ENCODE measurements around the gene SNX14. TPM values are rescaled to one million over a fixed set of nuclear protein-coding genes. Genes with fewer than 3 reads are reported as not detected.
"Not testable (repeated sequence)": the region's sequence is repeated elsewhere in the genome, so short reads cannot be mapped to it uniquely, and the experiment has no call there.

SNX14 gene
- total and polyA plus RNA-seq, 4 donors = 118 to 235 (median 125) TPM

DNA sequence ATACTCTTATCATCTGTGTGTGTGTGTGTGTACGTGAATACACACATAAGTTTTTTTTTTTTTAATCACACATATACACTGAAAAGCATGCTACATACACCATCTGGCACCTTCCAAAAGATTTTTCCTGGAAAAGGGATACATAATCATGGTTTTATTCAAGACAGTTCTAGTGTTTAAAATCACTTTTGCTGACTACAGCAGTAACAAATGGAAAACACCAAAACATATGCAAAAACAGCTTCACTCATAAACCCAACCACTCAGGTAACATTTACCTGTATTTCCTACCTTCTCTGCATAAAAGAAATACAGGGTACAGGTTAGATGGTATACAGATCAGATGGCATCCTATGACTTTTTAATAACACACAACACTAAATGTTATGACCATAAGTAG, 2.5 kb downstream of the SNX14 start:
- Histone ChIP-seq H3K36me3 (ENCODE audit: control insufficient read depth, insufficient read depth, low read length) (peaks cover 3% of the 10 kb centered on the region), H3K4me3 (ENCODE audit: low read depth, low read length) (no peak overlapping the region), H3K27me3 (ENCODE audit: control insufficient read depth, insufficient read depth, low read length) (no peaks in the 10 kb centered on the region), H3K9me3 (ENCODE audit: control insufficient read depth, insufficient read depth, low read length) (peaks cover 2% of the 10 kb centered on the region), H3K4me1 (ENCODE audit: control insufficient read depth, insufficient read depth, low read length) (peaks cover 7% of the 10 kb centered on the region), H3K27ac (ENCODE audit: low read depth, low read length) (no peak overlapping the region)
- no CpG with 5 or more reads among the region's 1 CpG for WGBS (ENCODE audit: insufficient coverage)
- DNase-seq (ENCODE audit: low read depth in 4 of 6, low spot score in 6 of 6) = no peak

DNA sequence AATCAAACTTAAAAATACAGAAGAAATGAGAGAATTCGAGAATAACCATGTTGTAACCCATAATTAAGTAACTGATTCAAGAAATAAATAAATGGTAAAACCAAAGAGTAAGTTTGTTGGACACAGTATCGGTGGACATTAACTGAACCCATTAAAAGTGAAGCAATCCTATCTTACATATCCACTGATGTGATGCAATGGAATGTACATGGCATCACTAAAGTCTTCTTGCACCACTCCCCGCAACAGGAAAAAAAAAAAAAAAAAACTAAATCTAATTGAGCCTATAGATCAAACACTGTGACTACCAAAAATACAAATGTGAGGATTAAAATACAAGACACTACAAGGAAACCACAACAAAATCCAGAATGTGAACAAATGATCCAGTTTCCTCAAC, 7.9 kb downstream of the SNX14 start:
- Histone ChIP-seq H3K27ac (ENCODE audit: low read depth, low read length) (no peak overlapping the region), H3K27me3 (ENCODE audit: control insufficient read depth, insufficient read depth, low read length) (no peaks in the 10 kb centered on the region), H3K9me3 (ENCODE audit: control insufficient read depth, insufficient read depth, low read length) (peaks cover 2% of the 10 kb centered on the region), H3K4me1 (ENCODE audit: control insufficient read depth, insufficient read depth, low read length) (no peaks in the 10 kb centered on the region), H3K4me3 (ENCODE audit: low read depth, low read length) (no peak overlapping the region), H3K36me3 (ENCODE audit: control insufficient read depth, insufficient read depth, low read length) (peaks cover 3% of the 10 kb centered on the region)
- no CpG with 5 or more reads among the region's 3 CpGs for WGBS (ENCODE audit: insufficient coverage)
- no peak for DNase-seq (ENCODE audit: low read depth in 4 of 6, low spot score in 6 of 6)

DNA sequence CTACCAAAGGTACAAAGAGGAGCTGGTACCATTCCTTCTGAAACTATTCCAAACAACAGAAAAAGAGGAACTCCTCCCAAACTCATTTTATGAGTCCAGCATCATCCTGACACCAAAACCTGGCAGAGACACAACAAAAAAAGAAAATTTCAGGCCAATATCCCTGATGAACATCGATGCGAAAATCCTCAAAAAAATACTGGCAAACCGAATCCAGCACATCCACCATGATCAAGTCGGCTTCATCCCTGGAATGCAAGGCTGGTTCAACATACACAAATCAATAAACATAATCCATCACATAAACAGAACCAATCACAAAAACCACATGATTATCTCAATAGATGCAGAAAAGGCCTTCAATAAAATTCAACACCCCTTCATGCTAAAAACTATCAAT, 10.8 kb downstream of the SNX14 start:
- not testable (repeated sequence) for H3K27me3 ChIP-seq (ENCODE audit: control insufficient read depth, insufficient read depth, low read length); H3K9me3 ChIP-seq (ENCODE audit: control insufficient read depth, insufficient read depth, low read length); DNase-seq (ENCODE audit: low read depth in 4 of 6, low spot score in 6 of 6); H3K36me3 ChIP-seq (ENCODE audit: control insufficient read depth, insufficient read depth, low read length); H3K4me1 ChIP-seq (ENCODE audit: control insufficient read depth, insufficient read depth, low read length); H3K27ac ChIP-seq (ENCODE audit: low read depth, low read length); H3K4me3 ChIP-seq (ENCODE audit: low read depth, low read length)
- WGBS (ENCODE audit: insufficient coverage) = 98% methylated on average over 4 of the region's 4 CpGs

DNA sequence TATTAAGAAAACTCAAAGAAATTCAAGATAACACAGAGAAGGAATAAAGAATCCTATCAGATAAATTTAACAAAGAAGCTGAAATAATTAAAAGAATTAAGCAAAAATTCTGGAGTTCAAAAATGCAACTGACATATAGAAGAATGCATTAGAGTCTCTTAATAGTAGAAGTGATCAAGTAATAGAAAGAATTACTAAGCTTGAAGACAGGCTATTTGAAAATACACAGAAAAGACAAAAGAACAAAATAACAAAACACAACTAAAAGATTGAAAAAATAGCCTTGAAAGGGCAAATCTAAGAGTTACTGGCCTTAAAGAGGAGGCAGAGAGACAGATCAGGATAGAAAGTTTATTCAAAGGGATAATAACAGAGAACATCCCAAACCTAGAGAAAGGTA, 12.1 kb downstream of the SNX14 start:
- no peak for DNase-seq (ENCODE audit: low read depth in 4 of 6, low spot score in 6 of 6)
- H3K27me3 ChIP-seq (ENCODE audit: control insufficient read depth, insufficient read depth, low read length) = no peaks in the 10 kb centered on the region
- H3K36me3 ChIP-seq (ENCODE audit: control insufficient read depth, insufficient read depth, low read length) = peaks cover 2% of the 10 kb centered on the region
- H3K4me3 ChIP-seq (ENCODE audit: low read depth, low read length) = no peak overlapping the region
- H3K9me3 ChIP-seq (ENCODE audit: control insufficient read depth, insufficient read depth, low read length) = no peaks in the 10 kb centered on the region
- H3K27ac ChIP-seq (ENCODE audit: low read depth, low read length) = no peak overlapping the region
- peaks cover 2% of the 10 kb centered on the region for H3K4me1 ChIP-seq (ENCODE audit: control insufficient read depth, insufficient read depth, low read length)

DNA sequence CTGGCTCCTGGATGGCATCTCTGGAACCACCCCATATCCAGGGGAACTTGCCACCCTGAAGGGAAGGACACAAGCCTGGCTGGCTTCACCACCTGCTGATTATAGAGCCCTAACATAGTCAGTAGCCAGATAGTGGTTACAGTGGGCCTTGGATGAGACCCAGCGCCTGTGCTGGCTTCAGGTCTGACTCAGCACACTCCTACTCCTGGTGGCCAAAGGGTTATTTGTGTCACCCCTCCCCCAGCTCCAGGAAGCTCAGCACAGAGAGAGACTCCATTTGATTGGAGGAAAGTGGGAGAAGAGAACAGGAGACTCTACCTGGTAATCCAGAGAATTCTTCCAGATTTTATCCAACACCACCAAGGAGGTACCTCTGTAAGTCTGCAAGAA, 12.8 kb downstream of the SNX14 start:
- Histone ChIP-seq H3K4me1 (ENCODE audit: control insufficient read depth, insufficient read depth, low read length) (peaks cover 2% of the 10 kb centered on the region), H3K27ac (ENCODE audit: low read depth, low read length) (no peak overlapping the region), H3K27me3 (ENCODE audit: control insufficient read depth, insufficient read depth, low read length) (no peaks in the 10 kb centered on the region), H3K36me3 (ENCODE audit: control insufficient read depth, insufficient read depth, low read length) (peaks cover 2% of the 10 kb centered on the region), H3K4me3 (ENCODE audit: low read depth, low read length) (no peak overlapping the region), H3K9me3 (ENCODE audit: control insufficient read depth, insufficient read depth, low read length) (no peaks in the 10 kb centered on the region)
- DNase-seq (ENCODE audit: low read depth in 4 of 6, low spot score in 6 of 6) = no peak
- WGBS (ENCODE audit: insufficient coverage) = 100% methylated on average over 1 of the region's 1 CpG

DNA sequence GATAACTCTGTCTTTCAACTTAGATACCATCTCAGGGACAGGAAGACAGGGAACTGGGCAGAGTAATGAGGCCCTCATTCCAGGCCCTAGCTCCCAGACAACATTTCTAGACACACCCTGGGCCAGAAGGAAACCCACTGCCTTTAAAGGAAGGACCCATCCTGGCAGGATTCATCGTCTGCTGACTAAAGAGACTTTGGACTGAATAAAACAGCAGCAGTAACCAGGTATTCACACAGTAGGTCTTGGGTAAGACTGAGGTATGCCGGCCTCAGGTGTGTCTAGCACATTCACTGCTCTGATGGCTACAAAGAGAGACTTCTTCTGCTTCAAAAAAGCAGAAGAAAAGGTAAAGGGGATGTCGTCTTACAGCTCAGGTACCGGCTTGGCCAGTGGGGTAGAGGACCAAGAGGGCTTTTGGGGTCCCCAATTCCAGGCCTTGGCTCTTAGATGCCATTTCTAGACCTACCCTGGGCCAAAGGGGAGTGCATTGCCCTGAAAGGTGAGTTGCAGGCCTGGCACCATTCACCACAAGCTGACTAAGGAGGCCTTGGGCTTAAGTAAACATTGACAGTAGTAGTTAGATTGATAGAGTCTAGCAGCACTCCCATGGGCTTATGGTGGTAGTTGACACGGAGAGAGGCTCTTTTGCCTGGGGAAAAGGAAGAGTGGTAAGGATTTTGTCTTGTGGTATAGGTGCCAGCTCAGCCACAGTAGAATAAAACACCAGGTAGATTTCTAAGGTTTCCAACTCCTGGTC, 13.4 kb downstream of the SNX14 start:
- no peak for DNase-seq (ENCODE audit: low read depth in 4 of 6, low spot score in 6 of 6)
- Histone ChIP-seq H3K27me3 (ENCODE audit: control insufficient read depth, insufficient read depth, low read length) (no peaks in the 10 kb centered on the region), H3K4me1 (ENCODE audit: control insufficient read depth, insufficient read depth, low read length) (peaks cover 2% of the 10 kb centered on the region), H3K4me3 (ENCODE audit: low read depth, low read length) (no peak overlapping the region), H3K36me3 (ENCODE audit: control insufficient read depth, insufficient read depth, low read length) (peaks cover 2% of the 10 kb centered on the region), H3K9me3 (ENCODE audit: control insufficient read depth, insufficient read depth, low read length) (no peaks in the 10 kb centered on the region), H3K27ac (ENCODE audit: low read depth, low read length) (no peak overlapping the region)
- 93% methylated on average over 5 of the region's 5 CpGs for WGBS (ENCODE audit: insufficient coverage)

DNA sequence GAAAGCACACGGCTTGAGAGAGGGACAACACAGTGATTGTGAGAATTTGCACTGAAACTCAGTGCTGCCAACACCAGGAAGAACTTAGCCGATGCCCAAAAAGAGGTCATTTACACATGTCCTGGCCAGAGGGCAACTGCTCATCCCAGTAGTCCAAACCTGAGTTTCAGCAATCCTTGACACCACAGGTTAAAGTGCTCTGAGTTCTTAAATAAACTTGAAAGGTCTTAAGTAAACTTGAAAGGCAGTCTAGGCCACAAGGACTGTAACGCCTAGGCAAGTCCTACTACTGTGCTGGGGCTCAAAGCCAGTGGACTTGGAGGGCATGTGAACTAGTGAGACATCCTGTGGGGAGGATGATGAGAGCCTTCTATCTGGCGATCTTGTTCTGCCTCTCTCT, 14.1 kb downstream of the SNX14 start:
- Histone ChIP-seq H3K27ac (ENCODE audit: low read depth, low read length) (no peak overlapping the region), H3K4me1 (ENCODE audit: control insufficient read depth, insufficient read depth, low read length) (peaks cover 2% of the 10 kb centered on the region), H3K27me3 (ENCODE audit: control insufficient read depth, insufficient read depth, low read length) (no peaks in the 10 kb centered on the region), H3K36me3 (ENCODE audit: control insufficient read depth, insufficient read depth, low read length) (peaks cover 2% of the 10 kb centered on the region), H3K9me3 (ENCODE audit: control insufficient read depth, insufficient read depth, low read length) (no peaks in the 10 kb centered on the region), H3K4me3 (ENCODE audit: low read depth, low read length) (no peak overlapping the region)
- 82% methylated on average over 2 of the region's 4 CpGs for whole genome bisulfite sequencing (ENCODE audit: insufficient coverage)
- no peak for DNase-seq (ENCODE audit: low read depth in 4 of 6, low spot score in 6 of 6)

DNA sequence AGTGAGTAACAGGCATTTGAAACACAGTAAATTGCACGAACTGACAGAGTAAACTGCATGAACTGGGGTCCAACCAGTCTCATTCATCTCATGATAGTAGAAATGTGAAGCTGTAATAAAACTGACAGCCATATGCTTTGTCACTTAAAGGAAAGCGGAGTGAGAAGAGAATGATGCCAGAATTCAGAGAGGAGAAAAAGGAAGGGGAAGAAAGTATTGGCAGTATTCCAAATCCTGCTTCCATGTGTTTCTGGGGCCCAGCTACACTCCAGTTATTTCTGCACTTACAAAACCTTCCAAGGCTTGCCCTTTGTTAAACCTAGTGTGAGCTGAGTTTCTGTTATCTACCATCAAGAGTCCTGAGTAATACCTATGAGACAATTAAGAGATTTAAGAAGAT, 17.2 kb downstream of the SNX14 start:
- Histone ChIP-seq H3K36me3 (ENCODE audit: control insufficient read depth, insufficient read depth, low read length) (peaks cover 2% of the 10 kb centered on the region), H3K4me3 (ENCODE audit: low read depth, low read length) (no peak overlapping the region), H3K4me1 (ENCODE audit: control insufficient read depth, insufficient read depth, low read length) (peaks cover 2% of the 10 kb centered on the region), H3K9me3 (ENCODE audit: control insufficient read depth, insufficient read depth, low read length) (no peaks in the 10 kb centered on the region), H3K27ac (ENCODE audit: low read depth, low read length) (no peak overlapping the region), H3K27me3 (ENCODE audit: control insufficient read depth, insufficient read depth, low read length) (no peaks in the 10 kb centered on the region)
- no CpG with 5 or more reads among the region's 2 CpGs for whole genome bisulfite sequencing (ENCODE audit: insufficient coverage)
- peak in 2 of 6 donors; percentile 56 to 74 for DNase-seq (ENCODE audit: low read depth in 4 of 6, low spot score in 6 of 6)

DNA sequence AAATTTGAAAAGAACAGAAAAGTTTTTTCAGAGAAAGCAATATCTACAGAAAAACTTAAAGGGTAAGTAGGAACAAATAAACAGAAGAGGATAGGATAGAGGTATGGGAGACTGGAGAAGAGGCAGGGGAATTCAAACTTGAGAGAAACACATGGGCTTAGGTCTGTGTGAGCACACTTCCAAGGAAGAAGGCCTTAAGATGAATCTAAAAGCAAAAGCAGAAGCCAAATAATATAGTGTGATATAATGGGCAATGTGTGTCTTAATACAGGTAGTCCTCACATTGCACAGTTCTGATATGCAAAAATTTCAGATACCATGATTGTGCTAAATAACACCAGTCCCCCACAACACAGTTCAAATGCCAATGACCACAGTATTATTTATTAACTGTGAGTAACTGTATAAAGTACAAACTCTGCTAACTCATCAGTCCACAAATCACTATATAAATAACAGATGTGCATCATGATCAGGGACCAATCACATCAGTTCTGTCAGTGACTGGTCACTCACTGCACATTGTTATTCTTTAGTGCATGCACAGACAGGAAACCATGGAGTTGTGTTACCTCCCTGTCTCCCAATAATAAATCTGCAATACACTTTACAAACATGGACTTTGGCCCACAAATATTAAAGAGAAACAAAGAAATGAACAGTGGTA, 18.6 kb downstream of the SNX14 start:
- H3K36me3 ChIP-seq (ENCODE audit: control insufficient read depth, insufficient read depth, low read length) = peaks cover 7% of the 10 kb centered on the region
- no peak for DNase-seq (ENCODE audit: low read depth in 4 of 6, low spot score in 6 of 6)

DNA sequence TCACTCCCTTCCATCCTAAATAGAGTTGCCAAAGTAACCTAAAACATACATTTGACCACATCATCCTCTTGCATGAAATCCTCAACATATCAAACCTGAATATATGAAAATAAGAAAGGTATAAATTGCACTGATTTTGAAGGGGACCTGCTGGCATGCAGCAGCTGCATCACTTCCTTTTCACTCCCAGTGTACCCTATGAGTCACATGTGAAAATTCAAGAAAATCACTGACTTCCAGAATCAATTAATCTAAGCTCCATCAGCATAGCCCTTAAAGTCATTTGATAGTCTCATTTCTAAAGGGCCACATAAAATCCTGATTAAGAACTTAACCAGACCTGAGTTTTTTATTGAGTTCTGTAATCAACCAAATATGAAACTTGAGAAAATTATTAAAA, 24.3 kb downstream of the SNX14 start:
- Histone ChIP-seq H3K9me3 (ENCODE audit: control insufficient read depth, insufficient read depth, low read length) (no peaks in the 10 kb centered on the region), H3K4me1 (ENCODE audit: control insufficient read depth, insufficient read depth, low read length) (no peaks in the 10 kb centered on the region), H3K4me3 (ENCODE audit: low read depth, low read length) (no peak overlapping the region), H3K27ac (ENCODE audit: low read depth, low read length) (no peak overlapping the region), H3K27me3 (ENCODE audit: control insufficient read depth, insufficient read depth, low read length) (no peaks in the 10 kb centered on the region), H3K36me3 (ENCODE audit: control insufficient read depth, insufficient read depth, low read length) (peaks cover 11% of the 10 kb centered on the region)
- no peak for DNase-seq (ENCODE audit: low read depth in 4 of 6, low spot score in 6 of 6)

More for the DNA sequence above, 18.6 kb downstream of the SNX14 start:
- Histone ChIP-seq H3K27ac (ENCODE audit: low read depth, low read length) (no peak overlapping the region), H3K4me1 (ENCODE audit: control insufficient read depth, insufficient read depth, low read length) (peaks cover 2% of the 10 kb centered on the region), H3K9me3 (ENCODE audit: control insufficient read depth, insufficient read depth, low read length) (no peaks in the 10 kb centered on the region), H3K27me3 (ENCODE audit: control insufficient read depth, insufficient read depth, low read length) (no peaks in the 10 kb centered on the region), H3K4me3 (ENCODE audit: low read depth, low read length) (no peak overlapping the region)
